Prostate gland (tissue), 2 donors: ENCODE results near the gene LPP. TPM values are rescaled to one million over a fixed set of nuclear protein-coding genes. Genes with fewer than 3 reads are reported as not detected.
A peak's percentile ranks its signal among the peaks of the same experiment; 100 is the strongest.

ENCODE experiments used
- DNase-seq: peaks from one replicate; pipeline ENCODE4 v3.0.0-alpha.2; 2019; ENCODE audit warnings: low spot score
- H3K27ac ChIP-seq, 2 donors: fragments of 200-600 bp; sonication (generic); 2 replicates each; pipeline ENCODE4 v1.5.1; 2017 to 2019
- H3K27me3 ChIP-seq: fragments of 200-600 bp; sonication (generic); replicated peaks from 2 replicates; pipeline ENCODE4 v1.5.1; 2019; ENCODE audit not compliant: insufficient read depth
- H3K36me3 ChIP-seq, 2 donors: fragments of 200-600 bp; sonication (generic); 1 replicate in 1 of 2; 2 replicates in 1 of 2; pipeline versions ENCODE4 v1.5.1 to v1.8.1; 2017 to 2019
- H3K4me1 ChIP-seq: fragments of 200-600 bp; sonication (generic); replicated peaks from 2 replicates; pipeline ENCODE4 v1.5.1; 2019
- H3K4me3 ChIP-seq, 2 donors: fragments of 200-600 bp; sonication (generic); 2 replicates each; pipeline ENCODE4 v1.5.1; 2017 to 2019
- H3K9me3 ChIP-seq: fragments of 200-600 bp; sonication (generic); 2 replicates; pipeline ENCODE4 v1.5.1; 2017
- CTCF ChIP-seq, 4 experiments: fragments of 200-600 bp in 2 of 4; fragments of 450-650 bp in 2 of 4; sonication (generic) in 2 of 4; IDR thresholded peaks; 1 replicate in 3 of 4; 2 replicates in 1 of 4; pipeline ENCODE4 v1.5.1; 2016 to 2019; ENCODE audit warnings: antibody characterized with exemption in 4 of 4, mild to moderate bottlenecking in 2 of 4, moderate library complexity in 2 of 4
- POLR2A ChIP-seq: fragments of 450-650 bp; IDR thresholded peaks from one replicate; pipeline ENCODE4 v1.6.1; 2016; ENCODE audit warnings: antibody characterized with exemption, mild to moderate bottlenecking
- POLR2AphosphoS5 ChIP-seq: sonication (generic); formaldehyde crosslinking; IDR thresholded peaks from one replicate; pipeline ENCODE4 v1.6.1; 2017; ENCODE audit warnings: antibody characterized with exemption
- WGBS: methylation state at CpG from one replicate; pipeline ENCODE4 v1.1.5; 2018; 5-methylcytosine and 5-hydroxymethylcytosine counted together
- intact Hi-C: fragments of 100-400 bp; cut with DNase I; formaldehyde crosslinking; loops from one replicate; pipeline ENCODE4 v1.14.2; 2022
- total RNA-seq, 2 donors: library from RNA; depleted of rRNA; stranded (reverse); fragments of >200 nt; gene quantifications; one replicate each; pipeline ENCODE4 v1.1.0, GENCODE V29; 2016

LPP gene
- total RNA-seq, 2 donors from 2014 or later = 219 to 248 TPM

DNA sequence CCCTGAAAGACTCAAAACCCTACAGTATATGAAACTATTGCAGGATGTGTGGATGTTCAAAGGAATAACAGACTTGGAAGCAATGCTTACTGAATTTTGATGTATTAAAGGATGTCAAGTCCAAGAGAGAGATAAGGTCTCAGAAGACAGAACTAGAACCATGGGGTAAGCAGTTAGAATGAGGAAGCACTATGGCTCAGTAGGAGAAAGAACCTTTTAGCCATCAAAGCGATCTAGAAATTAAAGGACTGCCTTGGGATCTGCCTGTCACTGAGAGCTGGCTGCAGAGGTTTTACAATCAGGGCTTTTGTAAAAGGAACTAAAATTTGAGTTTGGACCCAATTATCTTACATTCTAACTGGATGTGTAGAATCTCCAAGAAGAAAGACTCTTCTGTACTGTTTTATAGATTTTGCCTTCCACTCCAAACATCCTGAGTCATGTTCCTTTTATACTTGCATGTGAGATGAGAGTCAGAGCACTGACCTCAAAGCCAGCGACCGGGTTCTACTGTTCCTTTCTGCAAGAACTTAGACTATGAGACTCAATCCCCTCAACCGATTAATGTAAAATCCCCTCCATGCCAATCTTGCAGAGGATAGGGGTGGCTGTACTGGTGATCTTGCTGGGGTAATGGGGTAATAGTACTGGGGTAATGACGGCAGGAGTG lies 605.5 kb downstream of the LPP start:
- no peak for TF ChIP-seq POLR2A
- TF ChIP-seq POLR2AphosphoS5 = no peak
- Histone ChIP-seq H3K27me3 (no peaks in the 10 kb centered on the region), H3K27ac (no peak overlapping the region), H3K36me3 (no peaks in the 10 kb centered on the region), H3K4me1 (no peaks in the 10 kb centered on the region), H3K9me3 (no peaks in the 10 kb centered on the region), H3K4me3 (no peak overlapping the region)
- DNase-seq = no peak
- intact Hi-C loops = loop anchor here (10.0 kb wide), 1 partner anchor 1015 kb away; the partner anchor contains the start of gene BCL6
- WGBS = 87% methylated on average over 5 of the region's 5 CpGs

DNA sequence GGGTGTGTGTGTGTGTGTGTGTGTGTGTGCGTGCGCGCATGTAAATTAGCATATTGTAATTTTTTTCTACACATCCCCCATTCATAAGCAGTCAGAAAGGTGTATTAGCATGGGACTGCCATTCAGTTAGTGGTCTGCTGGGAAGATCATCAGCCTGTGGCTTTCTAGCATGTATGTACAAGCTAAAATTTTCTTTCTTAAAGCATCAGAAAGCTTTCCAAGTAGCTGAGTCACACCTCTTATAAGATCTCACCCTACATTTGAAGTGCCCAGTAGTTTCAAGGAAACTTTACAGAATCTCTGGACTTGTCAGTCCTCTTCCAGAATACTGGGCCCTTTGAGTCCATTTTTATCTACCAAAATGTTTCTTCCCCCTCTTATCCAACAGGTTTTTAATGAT lies 606.5 kb downstream of the LPP start:
- no peak overlapping the region for H3K4me3 ChIP-seq
- H3K27ac ChIP-seq = no peak overlapping the region
- H3K36me3 ChIP-seq = no peaks in the 10 kb centered on the region
- no peaks in the 10 kb centered on the region for H3K9me3 ChIP-seq
- intact Hi-C loops = loop anchor here (10.0 kb wide), 1 partner anchor 1016 kb away; the partner anchor contains the start of gene BCL6
- 90% methylated on average over 3 of the region's 3 CpGs for WGBS
- no peak for DNase-seq
- no peak for TF ChIP-seq CTCF (IDR thresholded peaks at IDR 0.05)
- H3K27me3 ChIP-seq = no peaks in the 10 kb centered on the region
- no peaks in the 10 kb centered on the region for H3K4me1 ChIP-seq

DNA sequence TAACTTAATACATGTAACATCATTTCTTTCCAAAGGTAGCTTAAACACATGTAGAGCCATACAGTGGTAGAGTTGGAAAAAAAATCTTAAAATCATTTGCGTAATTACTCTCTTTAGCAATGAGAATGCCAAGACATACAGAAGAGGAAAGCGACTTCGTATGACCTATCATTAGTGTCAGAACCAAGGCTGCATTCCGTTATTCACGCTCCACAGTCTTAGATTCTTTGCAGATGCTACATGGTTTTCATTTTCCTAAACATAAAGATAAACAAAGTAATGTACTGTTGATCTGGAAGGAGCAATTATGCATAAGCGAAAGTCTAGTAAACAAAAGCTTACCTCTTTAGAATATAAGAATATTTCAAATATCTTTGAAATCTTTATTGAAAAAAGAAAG lies 607.5 kb downstream of the LPP start:
- Histone ChIP-seq H3K4me1 (no peaks in the 10 kb centered on the region), H3K27ac (no peak overlapping the region), H3K4me3 (no peak overlapping the region), H3K36me3 (no peaks in the 10 kb centered on the region), H3K9me3 (no peaks in the 10 kb centered on the region), H3K27me3 (no peaks in the 10 kb centered on the region)
- 73% methylated on average over 6 of the region's 6 CpGs for whole genome bisulfite sequencing
- no peak for TF ChIP-seq POLR2A
- no peak for TF ChIP-seq CTCF (IDR thresholded peaks at IDR 0.05)
- TF ChIP-seq POLR2AphosphoS5 = no peak
- intact Hi-C loops = loop anchor here (10.0 kb wide), 1 partner anchor 1017 kb away; the partner anchor contains the start of gene BCL6
- no peak for DNase-seq

- intact Hi-C loops = loop anchor here (10.0 kb wide), 1 partner anchor 1017 kb away; the partner anchor contains the start of gene BCL6
- no peaks in the 10 kb centered on the region for H3K36me3 ChIP-seq
- no peak overlapping the region for H3K27ac ChIP-seq
- H3K27me3 ChIP-seq = no peaks in the 10 kb centered on the region
- H3K4me1 ChIP-seq = no peaks in the 10 kb centered on the region
- DNase-seq = no peak
- TF ChIP-seq POLR2AphosphoS5 (no peak), CTCF (IDR thresholded peaks at IDR 0.05) (no peak), POLR2A (no peak)
- WGBS = 87% methylated on average over 3 of the region's 3 CpGs
- no peak overlapping the region for H3K4me3 ChIP-seq
- H3K9me3 ChIP-seq = no peaks in the 10 kb centered on the region
These were observed 608.0 kb downstream of the LPP start for GRCh38 chr3:188761964-188762363.

- H3K36me3 ChIP-seq = no peaks in the 10 kb centered on the region
- no peaks in the 10 kb centered on the region for H3K4me1 ChIP-seq
- no peak for DNase-seq
- peak overlapping the region in 1 of 2 donors; percentile 13 for H3K27ac ChIP-seq
- WGBS = 68% methylated on average over 1 of the region's 1 CpG
- intact Hi-C loops = loop anchor here (10.0 kb wide), 1 partner anchor 1020 kb away; the partner anchor contains the start of gene BCL6
- H3K9me3 ChIP-seq = no peaks in the 10 kb centered on the region
- H3K4me3 ChIP-seq = no peak overlapping the region
- TF ChIP-seq POLR2AphosphoS5 (no peak), CTCF (IDR thresholded peaks at IDR 0.05) (no peak), POLR2A (no peak)
- no peaks in the 10 kb centered on the region for H3K27me3 ChIP-seq
These were observed 610.7 kb downstream of the LPP start for GRCh38 chr3:188764609-188765008.
